GM18517 (cell line): ENCODE data around the gene TMEM100.
A peak's percentile ranks its signal among the peaks of the same experiment; 100 is the strongest.

Experiments
- ATAC-seq: cut with Tn5 transposase; IDR thresholded peaks from one replicate; pipeline ENCODE4 v1.9.1; 2021; ENCODE audit warnings: mild to moderate bottlenecking, moderate library complexity; ENCODE audit not compliant: unreplicated experiment

The TMEM100 gene, protein sequence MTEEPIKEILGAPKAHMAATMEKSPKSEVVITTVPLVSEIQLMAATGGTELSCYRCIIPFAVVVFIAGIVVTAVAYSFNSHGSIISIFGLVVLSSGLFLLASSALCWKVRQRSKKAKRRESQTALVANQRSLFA

DNA sequence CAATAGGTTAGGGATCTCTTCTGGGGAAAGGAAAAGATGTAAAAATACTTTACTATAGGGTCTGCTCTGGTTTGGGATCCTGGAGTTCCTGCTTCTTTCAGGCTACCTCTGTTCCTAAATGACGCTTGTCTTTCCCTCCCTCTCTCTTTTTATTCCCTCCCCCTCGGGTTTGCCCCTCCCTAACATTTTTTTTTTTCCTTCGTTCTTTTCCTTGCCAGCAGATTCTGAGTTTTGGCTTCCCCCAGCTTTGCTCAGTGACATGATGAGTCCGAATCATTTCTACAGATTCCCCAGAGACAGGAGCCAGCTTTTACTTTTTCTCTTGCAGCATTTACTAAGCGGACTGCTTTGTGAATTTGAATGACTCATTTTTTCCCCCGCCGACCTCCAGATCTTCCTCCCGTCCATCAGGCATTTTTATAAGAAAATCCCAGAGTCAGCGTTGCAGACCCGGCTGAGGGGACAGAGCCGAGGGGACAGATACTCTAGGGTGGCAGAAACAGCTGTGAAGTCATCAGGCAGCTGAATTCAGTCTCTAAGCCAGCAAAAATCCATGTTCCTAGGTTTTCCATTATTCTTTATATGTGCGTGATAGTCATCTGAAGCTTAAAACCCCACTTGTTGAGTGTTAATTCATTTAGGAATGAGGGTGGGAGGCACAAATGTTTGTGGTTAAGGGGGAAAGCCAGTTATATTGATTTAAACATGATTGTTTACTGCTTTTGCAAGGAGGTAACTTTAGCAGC is at the start of gene TMEM100:
Gene TMEM100 (minus strand): TSS at position 123 of the 746 bp plus-strand sequence. CDS start 1,794 bp downstream, outside the sequence.
- ATAC-seq, result no peak

DNA sequence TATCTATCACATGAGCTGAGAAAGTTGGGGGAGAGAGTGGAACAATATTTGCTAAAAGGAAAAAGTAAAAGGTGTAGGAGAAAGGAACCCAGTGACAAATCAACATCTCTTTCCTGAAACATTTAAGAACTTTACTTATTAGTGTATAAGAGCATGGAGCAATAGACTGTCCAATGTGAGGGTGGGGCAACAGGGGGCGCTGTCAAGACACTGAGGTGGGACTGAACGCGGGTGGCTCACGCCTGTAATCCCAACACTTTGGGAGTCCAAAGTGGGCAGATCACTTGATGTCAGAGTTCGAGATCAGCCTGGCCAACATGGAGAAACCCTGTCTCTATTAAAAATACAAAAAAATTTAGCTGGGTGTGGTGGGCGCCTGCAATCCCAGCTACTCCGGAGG is 49.4 kb upstream of the TMEM100 start:
- ATAC-seq, result no peak

DNA sequence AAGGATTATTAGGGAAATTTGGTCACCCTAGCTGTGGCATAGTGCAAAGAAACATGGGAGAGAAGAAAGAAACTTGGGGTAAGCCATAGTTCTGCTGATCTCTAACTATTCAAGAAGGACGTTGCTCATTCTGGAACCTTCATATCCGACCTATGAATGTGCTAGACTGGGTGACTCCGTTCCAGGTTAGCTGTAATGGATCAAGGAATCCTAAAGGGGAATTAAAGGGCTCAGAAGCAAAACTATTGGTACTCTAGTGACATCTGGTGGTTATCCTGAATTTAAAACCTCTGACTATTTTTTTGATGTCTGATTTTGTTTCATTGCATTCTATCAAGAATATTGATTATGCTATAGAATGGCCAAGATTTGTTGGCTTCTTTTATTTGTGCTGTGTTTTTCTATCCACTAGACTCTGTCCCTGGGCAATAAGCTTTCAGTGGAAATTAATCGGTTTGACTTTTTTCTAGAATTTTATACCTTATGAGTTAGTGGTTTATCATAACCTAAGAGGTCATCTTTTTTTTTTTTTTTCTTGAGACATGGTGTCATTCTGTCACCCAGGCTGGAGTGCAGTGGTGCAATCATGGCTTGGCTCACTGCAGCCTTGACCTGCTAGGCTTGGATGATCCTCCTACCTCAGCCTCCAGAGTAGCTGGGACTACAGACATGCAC is 47.7 kb upstream of the TMEM100 start:
- no peak for ATAC-seq

DNA sequence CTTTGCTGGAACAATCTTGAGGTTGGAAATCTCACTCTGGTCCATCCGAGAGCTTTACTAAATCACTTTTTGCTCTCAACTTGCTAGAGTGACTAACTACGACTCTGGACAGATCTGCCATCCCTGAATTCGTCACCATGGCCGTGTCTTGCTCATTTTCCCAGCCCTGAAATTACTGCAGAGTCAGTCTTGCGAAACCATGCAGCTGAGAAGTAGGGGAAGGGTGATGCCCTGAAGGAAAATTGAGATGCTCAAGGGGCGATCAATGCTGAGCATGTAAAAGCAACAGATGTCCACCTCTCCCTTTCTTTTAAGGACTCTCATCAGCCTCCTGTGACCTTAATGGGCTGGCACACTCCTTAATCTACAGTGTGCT is 46.9 kb upstream of the TMEM100 start:
- no peak for ATAC-seq

DNA sequence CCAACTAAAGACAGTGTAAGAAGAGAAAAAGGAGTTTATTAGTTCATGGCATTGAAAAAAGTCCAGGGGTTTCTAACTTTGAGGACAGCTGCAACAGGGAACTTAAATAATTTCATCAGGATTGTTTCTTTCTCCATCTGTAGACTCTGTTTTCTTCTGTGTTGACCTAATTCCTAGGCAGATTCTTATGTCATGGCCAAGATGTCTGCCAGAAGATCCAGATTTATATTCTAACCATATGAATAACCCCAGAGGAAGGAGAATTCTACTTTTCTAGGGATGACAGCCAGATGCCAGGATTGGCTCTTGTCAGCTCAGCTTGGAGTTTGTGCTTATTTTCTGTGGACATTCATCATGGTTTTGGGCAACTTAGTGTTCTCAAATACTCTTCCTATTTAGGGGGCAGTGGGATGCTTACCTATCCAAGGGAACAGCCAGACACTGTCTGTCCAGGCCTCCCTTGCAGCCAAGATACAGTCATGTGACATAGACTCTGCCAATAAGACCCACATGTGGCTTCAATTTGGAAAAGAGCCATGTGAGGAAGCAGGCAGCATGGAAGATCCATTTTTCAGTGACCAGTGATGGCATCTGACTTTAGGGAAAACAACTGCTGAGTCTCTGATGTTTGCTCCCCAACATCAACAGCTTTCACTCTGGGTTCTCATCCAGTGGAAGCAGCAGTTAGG is 46.4 kb upstream of the TMEM100 start:
- ATAC-seq, result no peak

DNA sequence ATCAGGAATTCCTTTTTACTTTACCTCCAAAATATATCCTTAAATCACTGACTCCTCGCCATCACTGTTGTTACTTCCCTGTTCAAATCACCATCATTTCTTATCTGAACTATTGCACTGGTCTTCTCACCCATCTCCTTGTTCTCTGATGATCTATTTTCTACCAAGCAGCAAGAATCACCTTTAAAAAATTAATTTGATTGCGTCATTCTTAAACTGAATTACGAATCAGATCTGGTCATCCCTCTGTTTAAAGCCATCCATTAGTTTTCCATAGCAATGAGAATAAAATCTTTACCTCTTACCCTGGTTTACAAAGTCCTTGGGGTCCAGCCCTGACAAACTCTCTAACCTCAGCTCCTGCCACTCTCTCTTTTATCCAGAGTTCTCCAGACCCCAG is 42.8 kb upstream of the TMEM100 start:
- ATAC-seq, result no peak

DNA sequence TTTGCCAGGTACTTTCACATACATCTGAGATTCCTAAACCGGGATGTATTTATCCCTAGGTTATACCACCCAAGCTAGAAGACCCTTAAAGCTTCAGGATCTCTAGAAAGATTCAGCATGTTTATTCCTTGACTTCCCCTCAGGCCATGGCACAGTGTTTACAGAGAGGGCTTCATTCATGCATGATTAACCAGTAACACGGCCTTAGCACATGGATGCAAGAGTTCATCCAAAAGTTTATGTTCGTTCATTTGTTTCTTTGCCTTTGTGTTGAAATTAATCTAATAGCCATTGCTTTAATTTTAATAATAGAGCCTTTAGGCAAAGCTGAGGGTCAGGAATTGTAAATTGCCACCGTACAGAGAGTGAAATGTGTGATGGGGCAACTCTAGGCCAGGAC is 41.9 kb upstream of the TMEM100 start:
- ATAC-seq, result no peak

DNA sequence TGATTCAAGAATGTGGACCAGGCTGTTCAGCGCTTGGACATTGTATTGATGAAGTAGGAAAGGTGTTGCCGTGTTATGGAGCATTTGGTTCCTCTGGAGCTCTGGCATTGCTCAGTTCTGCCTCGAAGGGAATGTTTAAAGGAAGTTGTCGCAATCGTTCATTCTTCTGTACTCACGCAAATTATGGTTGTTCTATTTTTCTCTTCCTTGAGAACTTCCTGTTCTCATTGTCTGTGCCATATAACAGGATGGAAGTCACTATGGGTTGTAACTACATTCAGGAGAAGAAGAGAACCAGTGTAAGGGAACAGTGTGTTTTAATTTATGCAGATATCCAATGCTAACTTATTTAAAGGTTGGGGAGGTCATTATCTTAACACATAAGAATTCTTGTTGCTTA is 41.2 kb upstream of the TMEM100 start:
- no peak for ATAC-seq

DNA sequence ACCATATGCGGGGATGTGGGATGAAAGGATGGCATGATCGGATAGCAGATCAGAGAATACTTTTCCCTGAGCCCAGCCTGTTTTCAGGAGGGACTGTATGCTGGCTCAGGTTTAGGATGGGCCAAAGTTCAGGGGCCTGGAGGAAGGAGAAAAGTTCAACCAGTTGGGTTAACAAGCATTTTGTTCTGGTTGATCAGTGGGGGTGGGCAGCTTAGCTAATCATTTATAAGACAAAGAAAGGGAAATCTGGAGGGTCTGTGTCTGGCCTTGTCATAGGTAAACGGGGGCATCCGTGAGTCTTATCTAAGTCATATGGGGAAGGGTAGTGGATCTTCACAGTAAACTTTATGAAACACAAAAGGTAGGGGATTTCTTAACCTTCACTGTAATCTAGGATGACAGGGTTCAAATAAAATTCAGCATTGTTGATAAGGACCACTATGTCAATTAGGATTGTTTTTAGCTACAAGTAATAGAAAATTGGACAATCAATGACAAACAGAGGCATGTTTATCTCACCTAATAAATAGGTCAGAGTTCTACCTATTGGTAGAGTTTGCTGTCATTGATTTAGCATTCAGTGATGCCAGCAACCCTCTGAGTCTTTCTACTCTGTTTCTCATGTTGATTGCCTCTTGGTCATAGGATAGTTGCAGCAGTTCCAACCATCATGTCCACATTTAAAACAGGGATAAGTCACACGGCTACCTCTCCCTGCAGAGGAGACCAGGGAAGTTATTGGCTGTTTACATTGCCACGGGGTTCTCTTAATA is 39.6 kb upstream of the TMEM100 start:
- no peak for ATAC-seq

DNA sequence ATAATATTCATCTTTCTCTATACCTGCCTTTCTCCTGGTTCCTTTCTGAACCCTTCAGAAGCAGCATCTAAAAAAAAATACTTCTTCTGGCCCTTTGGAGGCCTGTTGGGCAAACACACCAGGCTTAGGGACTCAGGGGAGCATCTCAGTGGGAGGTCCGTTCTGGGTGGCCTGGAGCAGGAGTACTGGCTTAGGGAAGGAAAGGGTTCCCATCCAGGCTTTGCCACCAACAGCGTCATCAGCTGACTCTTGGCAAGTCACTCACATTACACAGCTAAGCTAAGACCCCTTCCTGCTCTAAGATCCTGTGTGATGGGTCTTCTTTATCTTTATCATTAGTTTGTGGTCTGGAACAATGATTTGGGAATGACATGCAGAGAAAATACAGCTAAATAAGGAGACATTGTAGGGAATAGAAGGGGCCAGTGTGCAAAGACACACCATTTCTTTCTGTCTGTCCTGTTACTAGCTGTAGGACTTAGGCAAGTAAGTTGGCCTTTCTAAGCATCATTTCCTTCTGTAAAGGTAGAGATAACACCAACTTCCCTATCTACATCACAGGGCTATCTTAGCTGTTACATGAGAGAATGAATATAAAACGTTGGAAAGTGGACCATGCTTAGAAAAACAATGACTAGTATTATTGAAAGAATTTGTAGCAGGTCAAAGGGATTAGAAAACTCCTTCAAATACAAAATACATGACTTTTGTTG is 38.1 kb upstream of the TMEM100 start:
- no peak for ATAC-seq

DNA sequence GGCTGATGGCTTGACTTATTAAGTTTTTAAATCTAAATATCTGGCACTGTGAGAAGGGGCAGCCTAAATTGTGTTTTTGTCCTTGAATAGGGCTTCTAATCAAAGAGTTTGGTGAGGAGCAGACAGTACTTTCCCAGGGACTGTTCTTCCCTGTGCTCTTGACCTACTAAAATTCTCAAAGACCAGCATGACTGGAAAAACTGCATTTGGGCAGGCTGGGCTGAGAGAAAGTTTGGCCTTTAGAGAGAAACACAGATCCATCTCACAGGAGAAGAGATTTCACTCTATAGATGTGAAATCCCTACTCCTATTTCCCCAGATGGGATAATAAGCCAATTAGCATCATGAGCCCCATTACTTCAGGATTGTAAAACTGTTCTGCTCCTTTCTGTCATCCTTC is 35.5 kb upstream of the TMEM100 start:
- no peak for ATAC-seq

DNA sequence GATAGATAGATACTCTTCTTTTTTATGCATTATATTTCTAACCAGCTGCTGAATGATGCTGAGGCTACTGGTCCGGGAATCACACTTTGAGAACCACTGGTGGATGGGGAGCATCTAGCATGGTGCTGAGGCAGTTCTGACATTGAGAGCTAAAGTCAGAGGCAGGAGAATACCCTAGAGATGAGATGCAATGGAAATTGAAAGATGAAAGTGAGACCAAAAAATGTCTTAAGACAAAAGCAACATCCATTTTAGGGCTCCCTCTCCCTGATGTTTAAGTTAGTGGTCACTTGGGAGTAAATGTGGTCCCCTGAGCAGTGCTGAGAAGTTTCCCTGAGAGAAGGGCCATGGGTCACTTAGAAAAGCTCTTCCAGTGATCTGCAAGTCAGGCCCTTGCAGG is 35.0 kb upstream of the TMEM100 start:
- no peak for ATAC-seq

DNA sequence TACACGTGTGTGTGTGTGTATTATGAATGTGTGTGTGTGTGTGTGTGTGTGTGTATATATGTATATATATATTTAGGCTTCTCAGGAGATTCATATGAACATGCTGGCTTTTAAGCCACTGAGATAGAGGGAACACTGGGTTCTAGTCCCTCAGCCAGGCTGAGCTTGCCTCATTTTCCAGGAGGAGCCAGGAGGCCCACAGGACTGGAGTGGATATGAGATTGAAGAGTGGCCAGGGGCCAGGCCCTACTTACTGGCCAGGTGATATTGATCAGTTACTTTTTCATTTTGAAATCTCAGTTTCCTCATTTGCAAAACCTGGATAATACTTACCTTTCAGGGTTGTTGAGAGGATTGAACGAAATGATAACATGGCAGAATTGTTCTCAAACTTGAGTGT is 34.0 kb upstream of the TMEM100 start:
- no peak for ATAC-seq

DNA sequence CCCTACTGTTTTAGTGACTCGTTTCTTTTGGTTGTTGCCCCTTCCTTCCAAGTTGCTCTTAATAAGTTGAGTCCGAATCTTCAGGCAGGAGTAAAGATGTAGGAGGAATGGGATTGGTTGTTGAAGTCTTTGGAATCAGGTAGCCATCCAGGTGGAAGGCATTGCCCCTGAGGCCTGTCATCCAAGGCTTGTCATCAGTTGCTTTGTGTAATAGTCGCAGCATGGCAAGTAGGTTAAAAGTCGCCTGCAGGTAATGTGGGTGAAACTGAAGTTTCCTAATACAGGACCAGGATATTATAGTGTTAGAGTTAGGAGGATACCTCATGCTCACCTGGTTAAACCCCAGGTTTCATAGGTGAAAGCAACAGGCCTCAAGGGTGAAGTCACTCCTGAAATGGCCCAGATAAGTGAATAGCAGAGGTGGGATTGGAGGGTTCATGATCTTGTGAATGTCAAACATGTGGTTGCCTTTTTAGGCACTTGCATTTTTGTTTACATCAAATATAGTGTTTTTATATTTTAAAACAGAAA is 29.1 kb upstream of the TMEM100 start:
- ATAC-seq, result no peak

DNA sequence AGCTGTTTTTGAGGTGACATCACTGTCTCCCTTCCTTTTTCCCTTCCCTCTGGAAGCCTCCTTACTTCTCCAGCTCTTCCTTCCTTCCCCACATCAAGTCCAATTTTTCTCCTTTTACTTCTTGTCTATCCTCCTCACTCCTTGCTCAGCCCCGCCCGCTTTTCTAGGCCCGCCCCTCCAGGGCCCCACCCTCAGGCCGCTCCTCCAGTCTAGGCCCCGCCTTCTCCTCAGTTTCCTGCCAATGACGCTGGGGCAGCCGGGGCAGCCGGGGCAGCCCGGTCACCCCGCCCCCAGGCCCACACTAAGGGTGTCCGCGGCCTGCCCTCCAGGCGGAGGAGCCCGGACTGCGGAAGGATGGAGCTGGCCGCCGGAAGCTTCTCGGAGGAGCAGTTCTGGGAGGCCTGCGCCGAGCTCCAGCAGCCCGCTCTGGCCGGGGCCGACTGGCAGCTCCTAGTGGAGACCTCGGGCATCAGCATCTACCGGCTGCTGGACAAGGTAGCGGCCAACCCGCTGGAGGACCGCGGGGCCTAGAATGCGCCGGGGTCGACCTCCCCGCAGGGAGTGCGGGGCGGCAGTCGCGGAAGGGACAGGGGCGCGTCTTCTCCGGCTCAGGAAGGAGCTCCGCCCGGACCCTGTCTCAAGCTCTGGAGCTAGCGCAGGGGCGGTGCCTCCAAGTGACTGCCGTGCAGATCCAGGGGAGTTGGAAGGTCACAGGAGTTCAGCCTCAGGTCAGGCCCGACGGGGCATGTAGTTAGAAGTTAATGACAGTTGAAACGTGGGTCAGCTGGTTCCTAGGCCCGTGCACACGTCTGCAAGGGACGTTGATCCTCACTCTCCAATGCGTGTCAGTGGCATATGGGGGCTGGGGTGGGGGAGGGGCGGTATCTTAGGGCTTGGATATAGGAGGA is 28.3 kb upstream of the TMEM100 start, which contains the start of gene PCTP:
Gene PCTP (plus strand): TSS at position 302 of the 908 bp plus-strand sequence. CDS start 53 bp downstream, at position 355.
- ATAC-seq, result peak; percentile 96

DNA sequence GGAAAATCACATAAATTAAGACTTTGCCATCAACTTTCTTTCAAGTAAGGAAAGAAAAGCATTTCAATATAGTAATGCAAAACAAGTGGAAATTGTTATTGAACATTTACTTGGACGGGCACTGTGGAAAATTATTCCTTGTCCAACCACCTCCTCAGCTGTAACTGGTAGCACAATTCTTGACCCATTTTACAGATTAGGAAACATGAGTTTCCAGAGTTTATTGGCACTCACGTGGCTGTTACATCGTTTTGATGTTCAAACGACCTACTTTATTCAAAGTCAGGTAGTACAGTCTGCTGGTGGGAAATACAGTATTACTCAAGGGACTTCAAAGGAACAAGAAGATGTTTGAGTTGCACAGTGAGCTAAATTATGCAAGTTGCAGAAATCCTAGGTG is 27.3 kb upstream of the TMEM100 start:
- no peak for ATAC-seq

DNA sequence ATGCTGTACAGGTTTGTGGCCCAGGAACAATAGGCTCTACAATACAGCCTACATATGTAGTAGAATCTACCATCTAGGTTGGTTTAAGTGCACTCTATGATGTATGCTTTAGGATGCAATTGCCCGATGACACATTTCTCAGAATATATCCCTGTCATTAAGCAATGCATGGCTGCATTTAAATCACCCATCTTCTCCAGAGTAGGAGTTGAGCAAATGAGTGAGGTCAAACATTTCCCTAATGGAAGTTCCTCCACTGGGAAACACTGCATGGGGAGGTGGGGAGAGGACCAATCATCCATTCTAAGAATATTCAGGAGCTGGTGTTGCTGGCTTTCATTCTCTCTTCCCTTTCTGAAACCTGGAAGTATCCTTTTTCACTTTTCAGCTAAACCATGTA is 26.2 kb upstream of the TMEM100 start:
- ATAC-seq, result no peak

DNA sequence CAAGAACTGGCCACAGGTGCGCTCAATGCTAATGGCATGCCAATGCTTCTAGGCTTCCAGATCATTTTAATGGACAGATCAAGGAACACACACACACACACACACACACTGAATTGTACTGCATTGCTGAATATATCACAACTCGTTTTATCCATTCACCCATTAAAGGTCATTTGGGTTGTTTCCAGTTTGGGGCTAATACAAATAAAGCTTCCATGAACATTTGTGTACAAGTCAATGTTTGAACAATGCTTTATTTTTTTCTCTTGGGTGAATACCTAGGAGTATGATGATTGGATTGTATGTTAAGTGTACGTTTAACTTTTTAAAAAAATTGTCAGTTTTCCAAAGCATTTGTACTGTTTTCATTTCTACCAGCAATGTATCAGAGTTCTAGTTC is 24.5 kb upstream of the TMEM100 start:
- no peak for ATAC-seq

DNA sequence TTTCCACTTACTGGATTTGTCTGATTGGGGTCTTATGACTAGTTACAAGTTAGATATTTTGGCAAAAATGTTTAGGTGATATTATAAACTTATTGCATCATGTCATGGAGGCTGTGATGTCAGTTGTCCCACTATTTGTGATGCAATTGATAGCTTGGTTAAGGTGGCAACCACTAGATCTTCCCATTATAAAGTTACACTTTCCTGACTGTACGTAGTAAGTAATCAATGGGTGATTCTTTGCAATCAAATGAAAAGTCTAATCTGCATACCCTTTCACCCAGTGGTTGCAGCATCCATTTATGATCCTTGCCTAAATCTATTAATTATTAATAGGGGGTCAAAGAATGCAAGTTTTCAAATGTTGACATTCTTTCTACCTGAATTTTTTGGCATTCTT is 23.8 kb upstream of the TMEM100 start:
- no peak for ATAC-seq
